HEK293 (cell line): ENCODE data around the gene PKIB.
"Not testable (repeated sequence)": the region's sequence is repeated elsewhere in the genome, so short reads cannot be mapped to it uniquely, and the experiment has no call there.

Source experiments
- CTCF ChIA-PET: fragments of 350-600 bp; formaldehyde crosslinking; extraction: SDS; loops from one replicate; lab custom pipeline; 2021; ENCODE audit warnings: antibody characterized with exemption; lab: Yijun Ruan, JAX
- POLR2A ChIA-PET: fragments of 300-600 bp; formaldehyde crosslinking; extraction: SDS; loops from one replicate; lab custom pipeline; 2020; ENCODE audit warnings: antibody characterized with exemption, inconsistent platforms; lab: Yijun Ruan, JAX
- H3K27ac ChIP-seq: fragments of 200-500 bp; sonication (Bioruptor generic); 2 replicates; pipeline ENCODE4 v1.5.1; 2014; ENCODE audit warnings: low read depth, low read length, control low read depth, inconsistent platforms; ENCODE audit errors: extremely low read depth
- H3K36me3 ChIP-seq, 2 experiments: fragments of 200-500 bp in 1 of 2; sonication (Bioruptor generic) in 1 of 2; 1 replicate in 1 of 2; 2 replicates in 1 of 2; pipeline ENCODE4 v1.5.1; 2014 to 2017; ENCODE audit warnings: inconsistent platforms in 2 of 2, low read length in 2 of 2; ENCODE audit not compliant: control insufficient read depth in 2 of 2, insufficient read depth in 1 of 2
- H3K4me1 ChIP-seq: fragments of 200-500 bp; sonication (Bioruptor generic); 2 replicates; pipeline ENCODE4 v1.5.1; 2014; ENCODE audit warnings: mild to moderate bottlenecking, low read length, inconsistent platforms; ENCODE audit not compliant: control insufficient read depth, insufficient read depth
- H3K4me3 ChIP-seq: 2 replicates; pipeline ENCODE4 v1.5.1; 2011; ENCODE audit warnings: low read depth, mild to moderate bottlenecking, control low read depth, low read length, moderate library complexity
- H3K9me3 ChIP-seq: fragments of 200-500 bp; sonication (Bioruptor generic); 2 replicates; pipeline ENCODE4 v1.5.1; 2014; ENCODE audit warnings: low read depth, low read length, inconsistent platforms; ENCODE audit not compliant: control insufficient read depth, insufficient read depth
- HOXC10 ChIP-seq: sonication (generic); formaldehyde crosslinking; IDR thresholded peaks from 2 replicates; pipeline ENCODE4 v1.8.1; 2023; ENCODE audit warnings: mild to moderate bottlenecking, missing genetic modification reagents
- IKZF3 ChIP-seq: fragments of 450-650 bp; IDR thresholded peaks from 2 replicates; pipeline ENCODE4 v1.5.0; 2018; ENCODE audit warnings: missing biosample characterization, mild to moderate bottlenecking, missing genetic modification characterization, moderate library complexity
- MEIS1 ChIP-seq: sonication (generic); formaldehyde crosslinking; IDR thresholded peaks from 2 replicates; pipeline ENCODE4 v1.8.1; 2022; ENCODE audit warnings: missing genetic modification reagents, mild to moderate bottlenecking, borderline replicate concordance
- PRDM1 ChIP-seq: fragments of 450-650 bp; formaldehyde crosslinking; IDR thresholded peaks from 2 replicates; pipeline ENCODE4; 2016; ENCODE audit warnings: missing biosample characterization, missing genetic modification characterization
- SP2 ChIP-seq: fragments of 450-650 bp; formaldehyde crosslinking; IDR thresholded peaks from 2 replicates; pipeline ENCODE4 v1.5.1; 2016; ENCODE audit warnings: missing biosample characterization, missing genetic modification characterization
- WT1 ChIP-seq: fragments of 450-650 bp; formaldehyde crosslinking; IDR thresholded peaks from 2 replicates; pipeline ENCODE4 v1.5.1; 2016; ENCODE audit warnings: missing biosample characterization, missing genetic modification characterization
- YY1 ChIP-seq: fragments of 450-650 bp; formaldehyde crosslinking; IDR thresholded peaks from 2 replicates; pipeline ENCODE4 v1.5.1; 2018; ENCODE audit warnings: missing biosample characterization, missing genetic modification characterization
- ZBTB44 ChIP-seq: fragments of 450-650 bp; IDR thresholded peaks from 2 replicates; pipeline ENCODE4 v1.5.1; 2018; ENCODE audit warnings: missing biosample characterization, mild to moderate bottlenecking, missing genetic modification characterization
- ZFHX2 ChIP-seq: fragments of 450-650 bp; formaldehyde crosslinking; conservative IDR thresholded peaks from 2 replicates; pipeline ENCODE4 v1.5.1; 2016; ENCODE audit warnings: missing biosample characterization, missing genetic modification characterization
- ZNF10 ChIP-seq: fragments of 450-650 bp; formaldehyde crosslinking; IDR thresholded peaks from 2 replicates; pipeline ENCODE4 v1.5.1; 2017; ENCODE audit warnings: missing biosample characterization, missing genetic modification characterization
- ZNF2 ChIP-seq: fragments of 450-650 bp; formaldehyde crosslinking; IDR thresholded peaks from 2 replicates; pipeline ENCODE4 v1.5.1; 2016; ENCODE audit warnings: missing biosample characterization, missing genetic modification characterization
- ZNF202 ChIP-seq: fragments of 450-650 bp; formaldehyde crosslinking; IDR thresholded peaks from 2 replicates; pipeline ENCODE4 v1.5.1; 2016; ENCODE audit warnings: missing biosample characterization, missing genetic modification characterization, borderline replicate concordance
- ZNF248 ChIP-seq: fragments of 450-650 bp; formaldehyde crosslinking; IDR thresholded peaks from 2 replicates; pipeline ENCODE4 v1.5.1; 2017; ENCODE audit warnings: missing biosample characterization, missing genetic modification characterization
- ZNF302 ChIP-seq: fragments of 450-650 bp; formaldehyde crosslinking; IDR thresholded peaks from 2 replicates; pipeline ENCODE4 v1.5.1; 2016; ENCODE audit warnings: missing biosample characterization, missing genetic modification characterization, low read depth
- ZNF335 ChIP-seq: fragments of 450-650 bp; formaldehyde crosslinking; conservative IDR thresholded peaks from 2 replicates; pipeline ENCODE4 v1.5.1; 2016; ENCODE audit warnings: missing biosample characterization, missing genetic modification characterization
- ZNF707 ChIP-seq: fragments of 450-650 bp; formaldehyde crosslinking; IDR thresholded peaks from 2 replicates; pipeline ENCODE4 v1.5.1; 2016; ENCODE audit warnings: missing biosample characterization, missing genetic modification characterization
- TF ChIP-seq, protein P1 (sequence below): fragments of 450-650 bp; formaldehyde crosslinking; IDR thresholded peaks from 2 replicates; pipeline ENCODE4 v1.5.1; 2017; ENCODE audit warnings: missing biosample characterization, missing genetic modification characterization
- TF ChIP-seq, protein P2 (sequence below): fragments of 450-650 bp; IDR thresholded peaks from 2 replicates; pipeline ENCODE4 v1.5.1; 2018; ENCODE audit warnings: missing biosample characterization, missing genetic modification characterization

The PKIB gene

GRCh38 chr6:122580737-122581136, 29.5 kb upstream of the PKIB start:
- Histone ChIP-seq H3K4me1 (no peaks in the 10 kb centered on the region), H3K27ac (no peak overlapping the region), H3K36me3 (no peaks in the 10 kb centered on the region)
- POLR2A ChIA-PET: no interaction called here
- no peak for TF ChIP-seq ZNF248 (tag by site-specific recombination)
- no peak for TF ChIP-seq ZBTB44 (tag by site-specific recombination)
- TF ChIP-seq ZNF707 (tag by site-specific recombination): no peak
- no peak for TF ChIP-seq ZNF202 (tag by site-specific recombination)
- no peak for TF ChIP-seq ZNF2
- TF ChIP-seq, protein P1, sequence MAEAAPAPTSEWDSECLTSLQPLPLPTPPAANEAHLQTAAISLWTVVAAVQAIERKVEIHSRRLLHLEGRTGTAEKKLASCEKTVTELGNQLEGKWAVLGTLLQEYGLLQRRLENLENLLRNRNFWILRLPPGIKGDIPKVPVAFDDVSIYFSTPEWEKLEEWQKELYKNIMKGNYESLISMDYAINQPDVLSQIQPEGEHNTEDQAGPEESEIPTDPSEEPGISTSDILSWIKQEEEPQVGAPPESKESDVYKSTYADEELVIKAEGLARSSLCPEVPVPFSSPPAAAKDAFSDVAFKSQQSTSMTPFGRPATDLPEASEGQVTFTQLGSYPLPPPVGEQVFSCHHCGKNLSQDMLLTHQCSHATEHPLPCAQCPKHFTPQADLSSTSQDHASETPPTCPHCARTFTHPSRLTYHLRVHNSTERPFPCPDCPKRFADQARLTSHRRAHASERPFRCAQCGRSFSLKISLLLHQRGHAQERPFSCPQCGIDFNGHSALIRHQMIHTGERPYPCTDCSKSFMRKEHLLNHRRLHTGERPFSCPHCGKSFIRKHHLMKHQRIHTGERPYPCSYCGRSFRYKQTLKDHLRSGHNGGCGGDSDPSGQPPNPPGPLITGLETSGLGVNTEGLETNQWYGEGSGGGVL: no peak
- TF ChIP-seq MEIS1 (CRISPR knock-in tag): no peak
- TF ChIP-seq SP2: no peak
- TF ChIP-seq YY1: no peak
- TF ChIP-seq IKZF3: no peak
- TF ChIP-seq WT1 (tag by site-specific recombination): no peak
- no peak for TF ChIP-seq HOXC10 (CRISPR knock-in tag)
- no peak for TF ChIP-seq ZFHX2 (tag by site-specific recombination)
- no peak for TF ChIP-seq ZNF335
- TF ChIP-seq PRDM1 (tag by site-specific recombination): no peak
- TF ChIP-seq, all 188 proteins: peak for 0
- H3K9me3 ChIP-seq: no peaks in the 10 kb centered on the region
- CTCF ChIA-PET: interaction anchor here (1.0 to 1.8 kb wide), 4 partner anchors 40 to 147 kb away, joined by 3 to 6 read pairs (median 4); no protein-coding TSS in a partner anchor
- no peak overlapping the region for H3K4me3 ChIP-seq

GRCh38 chr6:122589115-122589514, 21.1 kb upstream of the PKIB start:
- Histone ChIP-seq H3K27ac (no peak overlapping the region), H3K36me3 (no peaks in the 10 kb centered on the region), H3K4me3 (no peak overlapping the region), H3K4me1 (peaks cover 6% of the 10 kb centered on the region; the same call in 1 of the 2 replicates), H3K9me3 (no peaks in the 10 kb centered on the region)
- TF ChIP-seq, protein P2, sequence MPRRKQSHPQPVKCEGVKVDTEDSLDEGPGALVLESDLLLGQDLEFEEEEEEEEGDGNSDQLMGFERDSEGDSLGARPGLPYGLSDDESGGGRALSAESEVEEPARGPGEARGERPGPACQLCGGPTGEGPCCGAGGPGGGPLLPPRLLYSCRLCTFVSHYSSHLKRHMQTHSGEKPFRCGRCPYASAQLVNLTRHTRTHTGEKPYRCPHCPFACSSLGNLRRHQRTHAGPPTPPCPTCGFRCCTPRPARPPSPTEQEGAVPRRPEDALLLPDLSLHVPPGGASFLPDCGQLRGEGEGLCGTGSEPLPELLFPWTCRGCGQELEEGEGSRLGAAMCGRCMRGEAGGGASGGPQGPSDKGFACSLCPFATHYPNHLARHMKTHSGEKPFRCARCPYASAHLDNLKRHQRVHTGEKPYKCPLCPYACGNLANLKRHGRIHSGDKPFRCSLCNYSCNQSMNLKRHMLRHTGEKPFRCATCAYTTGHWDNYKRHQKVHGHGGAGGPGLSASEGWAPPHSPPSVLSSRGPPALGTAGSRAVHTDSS (tag by site-specific recombination): no peak
- TF ChIP-seq ZNF10 (tag by site-specific recombination): no peak
- ChIA-PET CTCF (no interaction called here), POLR2A (no interaction called here)

- not testable (repeated sequence) for H3K9me3 ChIP-seq, H3K36me3 ChIP-seq
- peak; percentile 99 for TF ChIP-seq ZNF302 (tag by site-specific recombination)
- TF ChIP-seq, all 188 proteins: peak for 1; not testable (repeated sequence) for 187
- H3K4me1 ChIP-seq, H3K27ac ChIP-seq, POLR2A ChIA-PET, H3K4me3 ChIP-seq: not testable (repeated sequence)
- CTCF ChIA-PET: interaction anchor here (0.6 kb wide), 1 partner anchor 58 kb away, joined by 3 read pairs; no protein-coding TSS in a partner anchor
Observed at GRCh38 chr6:122598295-122598694, 11.9 kb upstream of the PKIB start.
